ENCODE data around the gene GADD45A.

The GADD45A gene

DNA sequence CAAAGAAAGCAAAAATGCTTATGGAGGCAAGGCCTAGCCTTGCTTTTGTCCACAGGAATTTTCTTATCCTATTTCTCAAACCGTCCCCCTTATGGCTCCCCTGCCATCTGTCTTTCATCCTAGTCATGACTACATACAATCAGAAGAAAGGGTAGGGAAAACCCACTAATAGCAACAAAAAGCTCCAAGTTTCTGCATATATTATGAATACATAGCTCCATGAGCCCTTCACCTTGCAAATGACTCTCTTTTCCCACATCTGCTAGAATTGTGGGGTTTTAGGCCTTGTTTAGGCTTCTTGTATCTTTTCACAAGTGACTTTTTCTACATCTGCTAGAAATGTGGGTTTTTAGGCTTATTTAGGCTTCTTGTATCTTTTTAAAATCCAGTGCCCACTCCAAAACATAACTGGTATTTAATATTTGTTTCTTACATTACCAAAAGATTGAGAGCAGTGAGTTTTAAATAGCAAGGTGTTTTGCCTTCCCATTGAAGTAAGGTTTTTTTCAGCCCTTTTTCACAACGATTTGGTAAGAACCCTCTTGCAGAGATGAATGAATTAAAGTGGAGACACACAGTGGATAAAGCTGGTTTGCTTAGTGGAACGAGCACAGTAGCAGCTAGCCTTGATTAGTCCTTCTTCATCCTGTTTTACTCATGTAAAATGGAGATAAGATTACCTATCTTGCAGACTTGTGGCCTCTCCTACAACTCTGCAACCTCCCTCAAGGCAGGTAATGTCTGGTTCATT, 4.4 kb downstream of the GADD45A start:
- peak; percentile 39 for DNase-seq (ENCODE audit: low spot score)

DNA sequence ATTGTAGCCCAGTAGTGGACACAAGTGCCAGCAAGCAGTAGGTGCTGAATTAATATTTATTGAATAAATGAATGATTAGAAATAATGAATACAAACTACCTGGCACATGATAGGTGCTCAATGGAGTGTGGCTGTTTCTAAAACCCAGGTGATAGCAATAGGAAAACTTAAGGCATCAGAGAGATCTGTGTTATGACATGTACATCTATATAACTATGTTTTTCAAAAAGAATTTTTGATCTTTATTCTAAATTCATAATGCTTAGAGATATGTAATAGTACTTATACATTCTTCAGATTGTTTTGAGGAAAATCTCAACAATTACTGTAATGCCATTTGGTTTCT, 5.0 kb downstream of the GADD45A start:
- DNase-seq (ENCODE audit: low spot score), result no peak

DNA sequence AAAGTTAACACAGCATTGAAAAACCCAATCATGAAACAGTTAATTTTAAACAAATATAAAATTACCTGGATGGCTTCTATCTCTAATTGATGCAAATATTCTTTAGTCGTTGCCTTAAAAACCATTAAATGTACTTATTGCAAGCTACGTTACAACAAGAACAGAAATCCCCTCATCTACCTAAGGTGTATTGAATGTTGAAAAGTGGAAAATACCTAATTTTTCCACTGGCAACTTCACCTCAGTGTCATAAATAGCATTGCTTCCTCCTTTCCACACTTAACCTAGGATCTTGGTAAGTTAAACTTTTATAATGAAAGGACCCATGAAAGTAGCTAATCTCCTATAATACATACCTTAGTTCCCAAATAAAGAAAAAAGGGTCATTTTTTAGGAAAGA, 5.4 kb downstream of the GADD45A start:
- DNase-seq (ENCODE audit: low spot score), result no peak

DNA sequence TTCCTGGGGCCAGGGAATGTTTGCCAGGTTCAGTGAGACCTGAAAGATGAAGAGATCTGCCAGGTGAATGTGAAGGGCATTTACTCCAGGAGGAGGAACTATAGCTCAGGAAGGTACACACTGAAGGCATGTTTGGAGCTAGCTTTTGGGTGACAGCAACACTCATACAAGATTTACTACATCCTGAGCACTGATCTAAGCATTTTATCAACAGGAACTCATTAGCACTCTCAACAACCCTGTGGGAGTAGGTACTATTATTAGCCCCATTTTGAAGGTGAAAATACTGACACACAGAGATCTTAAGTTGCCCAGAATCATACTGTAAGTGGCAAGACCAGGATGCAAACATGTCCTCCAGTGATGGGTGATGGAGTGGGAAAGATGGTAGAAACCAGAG, 6.7 kb downstream of the GADD45A start:
- DNase-seq (ENCODE audit: low spot score), result no peak

DNA sequence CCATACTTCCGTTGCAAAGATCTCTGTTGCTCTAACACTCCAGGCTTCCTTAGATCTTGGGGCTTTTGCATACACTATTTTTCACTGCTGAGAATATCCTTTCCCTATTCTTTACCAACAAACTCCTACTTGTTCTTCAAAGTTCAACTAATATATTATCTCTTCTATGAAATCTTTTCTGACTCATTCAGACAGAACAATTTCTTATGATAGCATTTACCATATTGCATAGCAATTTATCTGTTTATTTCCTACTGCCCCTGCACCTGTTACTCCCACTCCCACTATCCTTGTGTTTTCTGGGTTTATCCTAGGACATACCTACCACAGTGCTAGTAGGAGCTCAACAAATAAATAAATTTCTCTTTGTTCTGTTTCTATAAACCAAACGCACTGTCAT, 11.0 kb downstream of the GADD45A start:
- DNase-seq (ENCODE audit: low spot score), result no peak

DNA sequence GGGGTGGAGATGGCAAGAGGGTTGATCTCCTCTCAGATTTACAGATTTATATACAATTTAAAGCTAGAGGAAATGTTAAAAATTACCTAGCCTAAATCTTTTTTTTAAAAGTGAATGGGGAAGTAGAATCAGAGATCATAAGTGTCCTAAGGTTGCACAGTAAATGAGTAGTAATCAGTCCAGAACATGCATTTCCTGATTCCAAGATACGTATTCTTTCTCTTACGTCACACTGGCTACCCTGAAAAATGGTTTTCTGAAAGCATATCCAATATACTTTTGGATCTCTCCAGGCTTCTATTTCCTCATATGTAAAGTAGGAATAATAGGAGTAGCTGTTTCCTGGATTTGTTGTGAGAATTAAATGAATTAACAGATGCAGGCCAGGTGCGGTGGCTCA, 11.7 kb downstream of the GADD45A start:
- DNase-seq (ENCODE audit: low spot score), result no peak

DNA sequence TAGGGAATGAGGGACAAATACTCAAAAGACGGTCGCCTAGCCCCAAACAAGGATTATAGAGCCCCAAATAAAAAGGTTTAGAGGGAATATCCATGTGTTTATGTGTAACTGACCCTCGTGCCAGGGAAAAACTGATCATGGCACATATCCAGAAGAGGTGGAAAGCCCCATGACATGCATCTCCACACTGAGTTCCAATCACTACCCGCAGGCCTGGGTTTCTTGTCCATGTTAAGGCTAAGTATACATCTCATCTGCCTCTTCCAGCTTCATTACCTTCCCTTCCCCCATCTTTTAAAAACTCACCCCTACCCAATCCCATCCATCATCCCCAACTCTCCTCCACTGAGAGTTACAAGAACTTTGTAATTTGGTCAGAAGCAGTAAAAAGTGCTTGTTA, 15.2 kb downstream of the GADD45A start:
- DNase-seq (ENCODE audit: low spot score), result no peak

DNA sequence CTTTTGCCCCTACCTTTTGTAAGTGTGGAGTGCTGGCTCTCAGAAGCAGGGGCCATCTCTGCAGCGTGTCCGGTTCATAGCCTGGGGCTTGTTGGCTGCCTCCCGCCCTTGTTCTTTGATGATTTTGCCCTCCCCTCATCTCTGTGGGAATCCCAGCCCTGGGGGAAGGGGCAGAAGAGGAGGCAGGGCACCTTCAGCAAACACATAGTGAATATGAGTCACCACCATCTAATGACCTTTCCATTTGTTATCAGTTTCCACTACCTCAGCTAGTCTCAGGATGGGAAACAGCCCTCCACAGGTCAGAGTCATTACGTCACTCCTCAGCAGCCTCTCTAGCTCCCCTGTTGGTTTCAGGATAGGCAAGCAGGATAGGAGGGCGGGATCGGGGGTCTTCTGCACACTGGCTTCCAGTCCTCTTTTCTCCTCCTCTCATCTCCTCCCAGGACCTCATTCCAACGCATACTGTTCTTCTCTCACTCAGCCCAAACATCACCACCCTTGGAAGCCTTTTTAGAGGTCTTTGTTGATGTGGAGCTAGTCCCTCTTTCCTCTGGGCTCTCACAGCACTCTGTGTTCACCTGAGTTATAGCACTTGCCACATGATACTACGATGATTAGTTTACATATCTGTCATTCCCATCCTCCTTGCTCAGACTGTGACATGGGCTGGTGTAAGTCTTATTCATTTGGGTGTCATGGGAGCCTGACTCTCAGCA, 15.8 kb downstream of the GADD45A start:
- peak; percentile 43 for DNase-seq (ENCODE audit: low spot score)

DNA sequence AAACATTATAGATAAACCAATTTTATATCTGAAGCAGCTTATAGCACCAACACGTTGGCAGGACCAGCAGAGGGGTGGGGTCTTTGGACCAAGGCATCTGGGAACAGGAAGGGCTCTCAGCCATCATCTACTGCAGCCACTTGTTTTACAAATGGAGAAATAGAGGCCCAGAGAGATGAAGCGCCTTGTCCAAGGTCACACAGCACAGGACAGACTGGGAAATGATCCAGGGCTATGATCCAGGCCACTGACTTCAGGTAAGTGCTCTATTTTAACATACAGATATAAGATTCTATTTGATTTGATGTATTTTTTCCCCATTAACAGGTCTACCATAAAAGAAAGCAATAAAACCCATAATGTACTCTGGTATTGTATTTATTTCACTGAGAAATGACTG, 16.9 kb downstream of the GADD45A start:
- no peak for DNase-seq (ENCODE audit: low spot score)

DNA sequence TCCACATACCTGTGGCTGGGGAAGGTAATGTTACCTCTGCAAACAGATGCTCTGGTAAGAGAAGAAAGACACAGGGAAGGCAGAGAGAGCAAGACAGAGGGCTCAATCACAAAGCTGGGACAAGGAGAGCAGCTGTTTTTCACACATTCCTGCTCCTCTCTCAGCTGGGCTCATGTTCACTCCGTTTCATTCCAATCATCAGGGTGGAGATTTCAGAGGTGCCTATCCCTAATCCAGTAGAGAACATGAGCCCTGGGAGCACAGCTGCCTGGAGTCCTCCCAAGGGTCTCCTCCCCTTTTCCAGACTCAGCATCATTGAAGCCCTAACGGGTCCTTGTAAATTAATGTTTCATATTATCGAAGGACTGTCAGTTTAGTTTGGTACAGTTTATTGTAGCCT, 19.4 kb downstream of the GADD45A start:
- no peak for DNase-seq (ENCODE audit: low spot score)

DNA sequence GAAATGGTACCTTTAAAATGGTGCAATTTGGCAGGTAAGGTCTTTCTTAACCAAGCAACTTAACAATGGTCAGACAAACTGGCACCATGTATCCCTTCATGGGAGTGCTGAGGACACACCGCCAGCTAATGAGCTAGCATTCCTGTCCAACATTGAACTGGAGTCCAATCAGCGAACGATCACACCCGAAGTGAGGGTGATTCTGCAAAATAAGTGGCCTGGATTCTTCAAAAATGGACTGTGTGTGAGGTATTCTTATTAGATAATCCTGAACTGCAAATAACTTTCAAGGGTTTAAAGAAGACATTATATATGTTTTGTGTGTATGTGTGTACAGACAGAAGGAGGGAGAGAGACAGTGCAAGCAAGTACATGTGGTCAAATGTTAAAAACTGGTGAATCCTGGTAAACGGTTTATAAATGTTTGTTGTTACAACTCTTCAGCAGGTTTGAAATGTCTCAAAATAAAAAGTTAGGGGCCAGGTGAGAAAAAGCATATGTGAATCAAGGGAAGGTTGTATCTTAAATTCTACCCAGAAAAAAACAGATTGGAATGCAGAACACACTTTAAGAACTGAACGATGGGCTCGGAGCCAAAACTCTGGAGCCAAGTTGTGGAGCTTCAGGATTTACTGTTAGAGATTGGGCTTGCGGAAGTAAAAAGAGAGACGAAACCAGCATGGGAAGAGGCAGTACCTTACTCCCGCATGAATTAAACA, 20.9 kb downstream of the GADD45A start:
- no peak for DNase-seq (ENCODE audit: low spot score)

DNA sequence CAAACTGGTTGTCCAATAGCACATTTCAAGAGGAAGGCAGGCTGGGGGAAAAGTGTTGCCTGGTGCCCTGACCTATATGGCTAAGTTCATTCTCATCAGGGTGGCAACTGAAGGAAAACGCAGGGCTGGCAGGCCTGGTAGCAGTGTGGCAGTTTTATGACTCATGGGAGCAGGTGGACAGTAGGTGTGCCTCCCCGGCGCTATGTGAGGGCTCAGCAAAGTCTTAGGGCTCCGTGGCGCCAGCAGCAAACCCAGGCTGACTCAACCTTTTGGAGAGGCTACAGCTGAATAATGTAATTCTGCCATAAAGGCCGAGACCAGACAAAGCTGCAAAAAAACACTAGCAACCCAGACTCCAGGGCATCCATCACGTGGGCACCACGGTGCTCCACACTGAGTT, 23.6 kb downstream of the GADD45A start:
- no peak for DNase-seq (ENCODE audit: low spot score)

DNA sequence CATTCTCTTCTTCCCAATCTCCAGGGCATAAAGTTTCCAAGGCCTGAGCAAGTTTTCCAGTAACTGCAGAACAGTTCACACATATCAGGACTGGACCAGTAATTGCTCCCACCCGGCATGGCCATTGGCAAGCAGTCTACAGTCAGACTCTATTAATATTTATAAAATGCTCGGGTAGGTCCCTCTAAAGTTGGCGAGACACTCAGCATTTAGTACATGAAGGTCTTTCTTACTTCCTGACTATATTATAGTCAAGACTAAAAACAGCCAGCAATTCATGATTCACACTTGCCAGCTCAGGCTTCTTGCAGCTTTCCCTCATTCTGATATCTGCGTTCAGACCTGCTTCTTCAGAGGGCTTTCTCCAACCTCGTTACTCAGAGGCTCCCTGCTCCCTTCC, 25.4 kb downstream of the GADD45A start:
- peak; percentile 57 for DNase-seq (ENCODE audit: low spot score)

DNA sequence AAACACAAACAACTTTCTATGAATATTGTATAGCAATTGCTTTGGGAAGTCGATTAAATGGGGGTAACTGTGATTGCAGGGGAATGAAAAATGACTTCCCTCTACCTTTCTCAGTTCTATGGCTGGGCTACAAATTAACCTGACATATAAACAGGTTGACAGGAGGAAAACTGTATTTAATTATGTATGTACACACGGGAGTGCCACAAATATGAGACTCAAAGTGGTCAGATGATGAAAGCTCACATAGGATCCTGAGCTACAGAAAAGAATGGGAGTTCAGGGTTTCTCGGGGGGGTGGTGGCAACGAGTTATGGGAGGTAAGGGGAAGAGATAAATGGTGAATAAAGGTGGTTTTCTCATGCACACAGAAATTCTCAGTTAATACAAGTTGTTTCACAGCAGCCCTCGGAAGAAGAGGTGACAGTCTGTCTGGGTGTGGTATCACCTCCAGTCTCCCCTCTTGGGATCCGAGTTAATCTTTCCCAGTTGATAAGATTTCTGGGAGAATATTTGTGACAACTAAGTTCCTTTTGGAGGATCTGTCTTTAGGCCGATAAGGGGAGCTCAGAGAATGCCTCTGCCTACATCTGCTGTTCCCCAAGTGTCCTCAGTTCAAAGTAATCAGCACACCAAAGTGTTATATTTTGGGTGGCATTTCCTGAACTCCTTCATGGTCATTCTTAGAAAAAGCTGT, 26.3 kb downstream of the GADD45A start:
- no peak for DNase-seq (ENCODE audit: low spot score)

DNA sequence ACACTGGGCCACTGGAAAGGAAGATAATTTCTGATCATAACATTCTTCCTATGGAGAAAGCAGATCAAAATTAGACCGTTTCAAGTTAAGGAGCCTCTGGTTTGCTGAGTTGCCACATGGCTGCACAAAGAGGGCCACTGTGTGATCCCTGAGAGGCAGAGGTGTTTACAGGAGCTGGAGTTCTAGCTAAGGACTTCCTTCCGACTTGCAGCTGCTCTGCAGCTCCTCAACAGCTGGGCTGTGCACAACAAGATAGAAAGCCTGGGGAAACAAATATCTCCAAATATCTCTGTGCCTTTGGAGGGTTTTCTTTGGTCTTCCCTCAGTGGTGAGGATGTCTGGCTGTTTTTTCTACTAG, 26.8 kb downstream of the GADD45A start:
- no peak for DNase-seq (ENCODE audit: low spot score)

DNA sequence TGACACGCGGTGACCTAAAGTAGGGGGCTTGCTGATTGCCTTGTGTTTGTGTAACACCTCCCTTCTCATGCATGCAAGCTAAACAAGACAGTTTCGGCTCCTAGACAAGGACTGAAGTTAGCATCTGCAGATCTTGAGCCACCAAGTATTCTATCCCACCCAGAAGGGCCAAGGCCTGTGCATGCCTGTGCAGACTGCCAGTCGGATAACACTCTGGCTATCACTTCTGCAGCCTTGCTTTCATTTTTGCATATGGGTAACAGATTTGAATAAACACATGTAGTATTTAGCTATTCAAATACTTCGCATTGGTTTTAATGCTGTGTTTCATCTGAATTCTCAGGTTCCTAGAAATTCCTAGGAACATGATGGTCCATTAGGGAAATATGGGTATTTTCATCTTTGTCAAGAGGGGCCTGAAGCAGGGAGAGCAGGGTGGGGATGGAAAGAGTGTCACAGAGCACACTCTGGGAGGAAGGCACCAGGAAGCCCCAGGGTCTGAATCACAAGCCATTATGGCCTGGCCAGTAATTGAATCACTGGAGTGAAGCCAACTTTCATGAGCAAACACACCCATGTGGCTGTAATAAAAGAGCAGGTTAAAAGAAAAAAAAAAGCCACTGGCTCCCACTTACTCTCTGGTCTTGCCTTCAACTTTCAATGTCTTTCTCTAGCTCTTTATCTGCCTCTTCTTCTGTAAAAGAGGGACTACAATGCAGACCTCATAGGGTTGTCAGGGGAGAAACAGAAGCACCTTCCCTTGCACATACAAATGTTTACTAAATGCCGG, 28.3 kb downstream of the GADD45A start:
- peak; percentile 86 for DNase-seq (ENCODE audit: low spot score)

DNA sequence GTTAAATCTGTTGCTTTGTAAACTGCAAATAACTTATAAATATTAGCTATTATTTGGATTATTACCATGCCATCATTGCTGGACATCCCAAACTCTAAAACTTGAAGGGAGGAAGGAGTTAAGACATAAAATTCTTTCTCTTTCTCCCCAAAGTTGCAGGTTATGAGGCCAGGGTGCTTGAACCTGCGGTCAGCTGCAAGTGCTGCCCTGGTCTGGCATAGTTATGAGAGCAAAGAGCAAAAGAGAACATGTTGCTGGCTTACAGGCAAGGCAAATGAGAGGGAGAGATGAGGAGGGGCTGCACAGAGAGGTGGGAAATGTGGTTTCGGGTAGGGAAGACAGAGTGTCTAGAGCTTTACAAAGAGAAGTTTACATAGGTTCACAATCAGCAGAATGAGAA, 30.8 kb downstream of the GADD45A start:
- DNase-seq (ENCODE audit: low spot score), result no peak

DNA sequence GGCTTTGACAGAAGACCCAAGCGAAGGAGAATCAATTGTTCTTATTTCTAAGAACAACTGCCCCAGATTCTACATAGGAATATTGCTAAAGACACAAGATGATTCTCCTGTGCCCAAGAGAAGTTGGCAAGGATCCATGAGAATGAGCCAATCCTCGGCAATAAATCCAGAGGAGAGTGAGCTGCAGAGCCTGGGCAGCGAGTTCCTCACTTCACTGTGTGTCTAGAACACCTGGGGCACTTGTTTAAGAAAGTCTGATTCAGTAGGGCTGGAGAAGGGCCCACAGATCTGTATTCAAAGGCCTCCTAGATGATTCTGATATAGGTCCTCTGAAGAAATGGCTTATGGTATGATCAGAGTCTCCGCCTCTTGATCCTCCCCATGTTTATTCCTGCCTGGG, 31.8 kb downstream of the GADD45A start:
- DNase-seq (ENCODE audit: low spot score), result no peak

DNA sequence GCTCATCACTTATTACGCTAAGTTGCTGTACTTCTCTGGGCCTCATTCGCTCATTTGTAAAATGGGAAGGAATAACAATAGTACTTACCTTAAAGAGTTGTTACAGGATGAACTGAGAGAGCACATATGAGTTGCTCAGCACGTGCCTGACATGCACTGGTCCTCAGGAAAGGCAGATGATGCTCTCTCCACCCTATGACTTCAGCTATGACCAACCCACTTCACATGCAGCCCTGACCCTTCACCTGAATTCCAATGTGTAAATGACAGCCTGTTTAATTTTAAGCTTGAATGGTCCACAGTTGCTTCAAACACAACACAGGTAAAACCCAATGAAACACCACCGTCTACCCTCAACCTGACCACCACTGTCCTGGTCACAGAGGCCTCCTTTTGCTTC, 32.9 kb downstream of the GADD45A start:
- no peak for DNase-seq (ENCODE audit: low spot score)

DNA sequence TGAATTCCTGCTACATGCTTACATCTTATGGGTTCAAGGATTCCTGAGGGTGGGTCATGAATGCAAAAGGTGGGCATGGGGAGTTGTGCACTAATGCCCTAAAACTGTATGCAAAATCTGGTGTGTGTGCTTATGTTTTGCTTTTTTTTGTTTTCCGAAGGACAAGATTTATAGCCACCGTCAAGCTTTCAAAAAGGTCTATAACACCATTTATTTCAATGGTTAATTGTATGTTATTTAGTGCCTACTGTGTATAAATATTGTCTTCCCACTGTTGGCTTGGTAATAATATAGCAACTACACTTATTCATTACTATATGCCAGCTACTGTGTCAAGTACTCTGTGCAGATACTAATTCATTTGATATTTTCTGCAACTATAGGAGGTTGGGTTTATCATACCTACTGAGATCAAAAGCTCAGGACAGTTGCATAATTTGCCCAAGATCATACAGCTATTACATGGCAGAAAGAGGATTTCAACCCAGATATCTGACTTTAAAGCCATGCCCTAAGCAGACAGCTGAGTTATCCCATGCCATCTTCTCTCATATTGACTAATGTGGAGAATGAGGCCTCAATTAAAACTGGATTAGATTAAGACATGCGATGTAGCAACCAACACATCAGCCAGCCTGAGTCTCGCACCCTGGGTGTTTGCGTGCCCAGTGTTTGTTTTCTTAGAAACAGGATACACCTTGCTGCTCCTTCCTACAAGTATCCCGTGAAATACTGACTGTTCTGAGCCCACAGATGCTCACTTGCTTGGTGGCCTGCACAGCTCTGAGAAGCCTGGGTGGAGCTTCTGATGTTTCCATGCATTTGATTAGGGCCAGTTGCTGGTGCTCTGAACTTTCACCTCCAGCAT, 34.6 kb downstream of the GADD45A start:
- DNase-seq (ENCODE audit: low spot score), result no peak

DNA sequence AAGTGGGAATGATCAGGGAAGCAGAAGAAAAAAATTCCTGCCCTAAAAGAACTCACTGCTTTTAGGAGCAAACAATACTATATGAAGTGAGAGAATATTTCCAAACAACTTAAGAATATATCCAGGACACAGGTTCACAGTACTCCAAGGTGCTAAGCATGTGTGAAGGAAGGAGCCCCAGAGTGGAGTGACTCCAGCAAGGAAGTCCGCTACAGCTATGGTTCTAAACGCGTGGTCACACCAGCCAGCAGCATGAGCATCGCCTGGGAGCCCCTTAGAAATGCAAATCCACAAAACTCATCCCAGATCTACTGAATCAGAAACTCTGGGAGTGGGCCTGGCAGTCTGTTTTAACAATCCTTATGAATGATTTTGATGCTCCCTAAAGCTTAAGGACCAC, 36.1 kb downstream of the GADD45A start:
- no peak for DNase-seq (ENCODE audit: low spot score)

Data from RKO (cell line).